Eye (tissue), 1 donor: ENCODE measurements around the gene KIAA1755.
"Not testable (repeated sequence)": the region's sequence is repeated elsewhere in the genome, so short reads cannot be mapped to it uniquely, and the experiment has no call there.

Experiments
- DNase-seq: peaks from one replicate; pipeline ENCODE4 v3.0.0-alpha.2; 2015

Gene KIAA1755

DNA sequence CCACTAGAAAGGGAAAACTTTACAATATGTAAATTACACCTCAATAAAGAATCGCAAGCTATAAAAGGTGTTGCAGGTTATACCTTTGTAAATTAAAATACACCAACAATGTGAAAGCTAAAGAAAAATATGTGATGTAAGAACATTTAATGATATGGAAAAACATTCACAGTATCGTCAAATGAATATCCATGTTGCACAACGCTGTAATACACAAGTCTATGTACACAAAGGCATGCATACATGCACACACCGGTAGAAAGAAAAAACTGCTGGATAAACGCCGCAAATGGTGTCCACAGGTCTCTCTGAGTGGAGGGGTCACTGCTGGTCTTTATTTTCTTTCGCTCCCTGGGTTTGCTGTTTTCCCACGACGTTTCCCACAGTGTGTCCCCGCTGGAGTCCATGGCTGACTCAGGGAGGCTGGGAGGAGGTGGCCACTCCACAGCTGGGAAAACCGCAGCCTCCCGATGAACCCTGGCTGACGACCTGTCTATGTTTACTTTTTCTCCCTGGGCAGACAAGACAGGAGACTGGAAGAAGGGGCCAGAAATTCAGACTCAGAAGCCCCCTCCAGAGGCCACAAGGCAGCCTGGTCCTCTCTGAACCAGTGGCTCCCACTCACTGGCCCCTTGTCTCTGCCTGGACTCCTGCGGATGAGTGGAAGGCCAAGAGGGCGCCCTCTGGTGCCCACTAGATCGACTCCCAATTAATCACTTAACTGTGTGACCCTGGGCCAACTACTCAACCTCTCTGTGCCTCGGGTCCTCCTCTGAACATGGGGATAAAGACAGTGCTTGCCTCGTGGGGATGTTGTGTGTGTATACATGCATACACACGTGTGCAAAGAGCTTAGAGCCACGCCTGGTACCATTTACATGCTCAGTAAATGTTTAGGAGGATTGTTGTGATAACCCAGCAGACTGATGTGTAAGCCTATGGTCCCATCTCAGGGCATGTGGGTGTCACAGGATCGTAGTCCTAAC is 30.6 kb upstream of the KIAA1755 start:
- DNase-seq, result peak; percentile 26

GRCh38 chr20:38286586-38287531 is 26.3 kb upstream of the KIAA1755 start:
- peak; percentile 52 for DNase-seq

DNA sequence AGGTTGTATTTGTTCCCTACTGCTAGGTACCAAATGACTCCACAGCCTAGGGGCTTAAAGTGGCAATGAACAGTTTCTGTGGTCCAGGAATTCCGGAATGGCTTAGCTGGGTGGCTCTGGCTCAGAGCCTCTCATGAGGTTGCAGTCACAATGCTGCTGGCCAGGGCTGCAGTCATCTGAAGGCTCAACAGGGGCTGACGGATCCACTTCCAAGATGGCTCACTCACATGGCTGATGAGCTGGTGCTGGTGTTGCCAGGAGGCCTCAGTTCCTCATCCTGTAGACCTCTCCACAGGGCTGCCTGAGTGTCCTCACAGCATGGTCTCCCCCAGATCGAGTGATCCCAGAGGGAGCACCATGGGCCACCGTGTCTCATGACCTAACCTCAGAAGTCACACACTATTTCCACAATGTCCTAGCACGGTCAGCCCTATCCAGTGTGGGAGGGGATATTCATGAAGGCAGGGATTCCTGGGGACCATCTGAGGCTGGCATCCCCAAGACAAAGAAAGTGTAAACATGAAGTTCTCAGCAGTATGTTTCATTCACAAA is 24.4 kb upstream of the KIAA1755 start:
- no peak for DNase-seq

GRCh38 chr20:38284066-38284650 is 23.6 kb upstream of the KIAA1755 start:
- DNase-seq, result not testable (repeated sequence)

- no peak for DNase-seq
Observed at GRCh38 chr20:38283236-38283635, 22.7 kb upstream of the KIAA1755 start.

- not testable (repeated sequence) for DNase-seq
Observed at GRCh38 chr20:38281176-38281915, 20.8 kb upstream of the KIAA1755 start.

DNA sequence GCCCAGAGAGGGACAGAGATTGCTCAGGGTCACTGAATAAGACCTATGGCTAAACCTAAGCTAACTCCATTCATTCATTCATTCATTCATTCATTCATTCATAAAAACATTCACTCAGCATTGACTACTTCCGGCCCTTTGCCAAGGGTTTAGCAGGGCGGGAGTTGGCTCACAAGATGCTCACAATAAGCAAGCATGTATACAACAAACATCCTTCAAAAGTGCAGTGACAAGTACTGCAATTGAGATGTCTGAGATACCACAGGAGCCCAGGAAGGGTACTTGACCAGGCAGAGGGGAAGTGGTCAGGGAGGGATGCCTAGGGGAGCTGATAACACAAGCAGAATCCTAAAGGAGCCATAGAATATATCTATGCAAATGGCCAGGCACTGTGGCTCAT is 18.2 kb upstream of the KIAA1755 start:
- DNase-seq, result no peak

DNA sequence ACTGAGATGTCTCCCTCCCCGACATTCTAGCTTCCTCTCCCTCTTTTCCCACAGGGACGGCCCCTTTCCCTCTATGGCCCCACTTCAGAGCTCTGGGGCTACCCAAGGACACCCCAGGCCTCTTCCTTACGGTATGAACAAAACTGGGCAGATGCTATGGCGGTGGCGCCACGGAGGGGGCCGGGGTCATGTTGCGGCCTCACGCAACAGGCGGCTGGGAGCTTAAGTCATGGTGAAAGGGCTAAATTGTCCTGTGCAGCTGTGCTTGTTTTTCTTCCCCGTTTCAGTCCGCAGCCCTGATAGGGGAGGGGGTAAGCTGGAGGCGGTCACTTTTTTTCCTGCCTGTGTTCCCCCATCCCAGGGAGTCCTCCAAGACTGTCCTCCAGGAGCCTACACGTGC is 17.6 kb upstream of the KIAA1755 start:
- DNase-seq, result peak; percentile 79

GRCh38 chr20:38277691-38278090 is 17.2 kb upstream of the KIAA1755 start:
- peak; percentile 16 for DNase-seq

- no peak for DNase-seq
Observed at GRCh38 chr20:38277285-38277684, 16.8 kb upstream of the KIAA1755 start.

DNA sequence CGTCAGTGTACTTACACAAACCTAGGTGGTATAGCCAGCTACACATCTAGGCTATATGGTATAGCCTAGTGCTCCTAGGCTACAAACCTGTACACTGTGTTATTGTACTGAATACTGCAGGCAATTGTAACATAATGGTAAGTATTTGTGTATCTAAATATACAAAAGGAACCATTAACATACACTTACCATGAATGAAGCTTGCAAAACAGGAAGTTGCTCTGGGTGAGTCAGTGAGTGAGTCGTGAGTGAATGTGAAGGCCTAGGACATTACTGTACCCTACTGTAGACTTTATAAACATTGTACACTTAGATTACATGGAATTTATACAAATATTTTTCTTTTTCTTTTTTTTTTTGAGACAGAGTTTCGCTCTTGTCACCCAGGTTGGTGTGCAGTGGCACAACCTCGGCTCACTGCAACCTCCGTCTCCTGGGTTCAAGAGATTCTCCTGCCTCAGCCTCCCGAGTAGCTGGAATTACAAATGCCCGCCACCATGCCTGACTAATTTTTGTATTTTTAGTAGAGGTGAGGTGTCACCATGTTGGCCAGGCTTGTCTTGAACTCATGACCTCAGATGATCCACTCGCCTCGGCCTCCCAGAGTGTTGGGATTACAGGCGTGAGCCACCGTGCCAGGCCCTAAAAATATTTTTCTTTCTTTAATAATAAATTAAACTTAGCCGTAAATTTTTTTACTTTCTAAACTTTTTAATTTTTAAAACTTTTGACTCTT is 15.4 kb upstream of the KIAA1755 start:
- no peak for DNase-seq

DNA sequence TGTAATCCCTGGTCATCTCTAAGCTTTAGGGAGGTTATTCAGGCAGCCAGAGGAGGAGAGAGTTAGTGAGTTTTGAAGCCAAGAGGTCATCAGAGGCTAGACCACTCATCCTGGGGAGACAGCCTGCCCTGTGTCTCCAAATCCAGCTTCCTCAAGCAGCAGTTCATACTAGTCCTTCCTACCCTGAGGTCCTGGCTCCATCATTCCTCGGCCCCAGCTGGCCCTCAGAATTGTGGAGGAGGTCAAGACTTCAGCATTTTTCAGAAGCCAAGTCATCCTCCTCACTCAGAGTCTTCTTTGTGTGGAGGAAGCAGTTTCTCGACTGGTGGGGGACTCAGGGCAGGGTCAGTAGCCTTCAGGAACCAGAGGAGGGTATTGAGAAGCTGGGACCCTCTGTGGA is 12.4 kb upstream of the KIAA1755 start:
- DNase-seq, result no peak

GRCh38 chr20:38272398-38272797 is 11.9 kb upstream of the KIAA1755 start:
- DNase-seq, result no peak

GRCh38 chr20:38271608-38272120 is 11.1 kb upstream of the KIAA1755 start:
- no peak for DNase-seq

- DNase-seq, result peak; percentile 76
Observed at GRCh38 chr20:38270869-38271605, 10.5 kb upstream of the KIAA1755 start.

DNA sequence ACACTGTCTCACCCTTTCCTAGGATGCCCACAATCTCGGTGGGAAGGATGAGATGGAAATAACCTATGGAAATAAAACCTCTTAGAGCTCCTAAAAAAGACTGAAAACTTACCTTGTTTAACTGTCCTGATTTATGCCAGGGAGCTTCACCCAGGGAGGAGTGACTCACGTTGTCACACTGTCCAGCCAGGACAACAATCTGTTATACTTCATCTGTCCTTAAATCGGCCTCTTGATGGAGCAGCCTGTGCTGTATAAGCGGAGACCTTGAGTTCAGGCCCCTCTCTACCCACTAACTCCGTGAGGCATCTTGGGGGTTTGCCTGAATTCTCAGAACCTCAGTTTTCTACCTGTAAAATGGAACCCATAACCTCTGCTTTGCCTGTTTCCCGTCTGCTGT is 9.2 kb upstream of the KIAA1755 start:
- DNase-seq, result no peak

- no peak for DNase-seq
Observed at GRCh38 chr20:38269040-38269439, 8.5 kb upstream of the KIAA1755 start.

DNA sequence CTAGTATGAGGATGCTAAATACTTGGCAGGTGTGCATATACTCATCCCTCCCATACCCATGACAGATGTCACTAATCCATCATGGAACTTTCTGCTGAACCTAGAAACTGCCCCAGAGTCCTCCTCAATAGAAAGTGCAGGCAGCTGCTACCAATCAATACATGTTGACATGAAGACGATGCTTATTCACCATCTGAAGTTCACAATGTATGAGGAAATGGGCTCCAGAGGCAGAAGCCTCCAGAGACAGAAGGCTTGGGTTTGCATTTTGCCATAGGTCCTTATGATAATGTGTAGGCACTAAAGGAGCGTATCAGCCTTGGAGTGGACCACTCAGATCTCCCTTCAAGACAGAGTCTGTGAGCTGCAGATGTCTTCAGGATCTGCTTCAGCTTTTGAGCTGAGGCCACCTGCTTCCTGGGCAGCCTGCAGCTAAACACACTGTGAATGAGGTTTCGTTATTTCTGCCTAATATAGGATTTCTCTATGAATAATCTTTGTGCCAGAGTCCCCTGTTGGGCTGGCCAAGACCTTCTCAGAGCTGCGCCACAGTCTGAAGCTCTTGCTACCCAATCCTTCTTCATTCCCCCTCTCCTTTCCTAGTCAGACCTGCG is 7.5 kb upstream of the KIAA1755 start:
- DNase-seq, result peak; percentile 54

GRCh38 chr20:38267296-38267695 is 6.8 kb upstream of the KIAA1755 start:
- DNase-seq, result no peak

DNA sequence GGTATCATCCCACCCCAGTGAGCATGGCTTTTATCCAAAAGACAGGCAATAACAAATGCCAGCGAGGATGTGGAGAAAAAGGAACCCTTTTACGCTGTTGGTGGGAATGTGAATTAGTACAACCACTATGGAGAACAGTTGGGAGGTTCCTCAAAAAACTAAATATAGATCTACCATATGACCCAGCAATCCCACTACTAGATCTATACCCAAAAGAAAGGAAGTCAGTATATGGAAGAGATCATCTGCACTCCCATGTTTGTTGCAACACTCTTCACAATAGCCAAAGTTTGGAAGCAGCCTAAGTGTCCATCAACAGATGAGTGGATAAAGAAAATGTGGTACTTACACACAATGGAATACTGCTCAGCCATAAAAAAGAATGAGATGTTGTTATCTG is 5.9 kb upstream of the KIAA1755 start:
- DNase-seq, result no peak
